GM23338 (cell line): ENCODE data around the gene PPY. TPM values are rescaled to one million over a fixed set of nuclear protein-coding genes. Genes with fewer than 3 reads are reported as not detected.

Experiments
- ATAC-seq: fragments of 200-7000 bp; cut with Tn5 transposase; 3 replicates; pipeline ENCODE4 v1.9.1; 2020
- DNase-seq: peaks from one replicate; pipeline ENCODE4 v3.0.0-alpha.2; 2015; ENCODE audit warnings: low spot score
- H2AFZ ChIP-seq: fragments of 200-600 bp; sonication (generic); 2 replicates; pipeline ENCODE4 v1.8.0; 2016; ENCODE audit warnings: antibody characterized with exemption, mild to moderate bottlenecking, moderate library complexity
- H3F3A ChIP-seq: fragments of 200-600 bp; sonication (generic); replicated peaks from 2 replicates; pipeline ENCODE4 v1.8.0; 2017; ENCODE audit warnings: antibody characterized with exemption, mixed run types, low read depth
- H3K27ac ChIP-seq: fragments of 200-600 bp; sonication (generic); 2 replicates; pipeline ENCODE4 v1.6.1; 2016; ENCODE audit warnings: low read depth
- H3K27me3 ChIP-seq: fragments of 200-600 bp; sonication (generic); 2 replicates; pipeline ENCODE4 v1.8.0; 2016; ENCODE audit warnings: mild to moderate bottlenecking, mixed run types, moderate library complexity; ENCODE audit not compliant: insufficient read depth
- H3K36me3 ChIP-seq: fragments of 200-600 bp; sonication (generic); 2 replicates; pipeline ENCODE4 v1.8.0; 2016; ENCODE audit warnings: mild to moderate bottlenecking; ENCODE audit not compliant: insufficient read depth
- H3K4me1 ChIP-seq: fragments of 200-600 bp; sonication (generic); 2 replicates; pipeline ENCODE4 v1.8.0; 2016; ENCODE audit warnings: mild to moderate bottlenecking, moderate library complexity; ENCODE audit not compliant: insufficient read depth
- H3K4me2 ChIP-seq: fragments of 200-600 bp; sonication (generic); 2 replicates; pipeline ENCODE4 v1.7.1; 2017; ENCODE audit warnings: mixed run types
- H3K4me3 ChIP-seq: fragments of 200-600 bp; sonication (generic); 2 replicates; pipeline ENCODE4 v1.6.1; 2016; ENCODE audit warnings: mixed run types
- H3K79me2 ChIP-seq: fragments of 200-600 bp; sonication (generic); replicated peaks from 2 replicates; pipeline ENCODE4 v1.8.0; 2017; ENCODE audit warnings: mild to moderate bottlenecking; ENCODE audit not compliant: insufficient read depth
- H3K9me2 ChIP-seq: fragments of 200-600 bp; sonication (generic); 2 replicates; pipeline ENCODE4 v1.8.0; 2017; ENCODE audit not compliant: insufficient read depth
- H4K20me1 ChIP-seq: fragments of 200-600 bp; sonication (generic); replicated peaks from 2 replicates; pipeline ENCODE4 v1.8.0; 2017; ENCODE audit warnings: mild to moderate bottlenecking; ENCODE audit not compliant: insufficient read depth
- H3K27ac Mint-ChIP-seq: 2 replicates; pipeline ENCODE4 v1.8.0; 2020; ENCODE audit warnings: inconsistent platforms, mild to moderate bottlenecking, moderate library complexity, mixed read lengths
- H3K27me3 Mint-ChIP-seq: 3 replicates; pipeline ENCODE4 v1.8.0; 2022; ENCODE audit warnings: low read depth, mild to moderate bottlenecking, moderate library complexity, mixed read lengths, inconsistent platforms; ENCODE audit not compliant: insufficient read depth, poor library complexity
- H3K36me3 Mint-ChIP-seq: 3 replicates; pipeline ENCODE4 v1.8.0; 2021; ENCODE audit warnings: low read depth, mild to moderate bottlenecking, inconsistent platforms, moderate library complexity, mixed read lengths
- H3K4me1 Mint-ChIP-seq: 3 replicates; pipeline ENCODE4 v1.8.0; 2020; ENCODE audit warnings: mild to moderate bottlenecking, inconsistent platforms, mixed read lengths
- H3K4me3 Mint-ChIP-seq: 3 replicates; pipeline ENCODE4 v1.8.0; 2021; ENCODE audit warnings: moderate library complexity, mild to moderate bottlenecking, inconsistent platforms, mixed read lengths
- H3K9me3 Mint-ChIP-seq: 3 replicates; pipeline ENCODE4 v1.8.0; 2020; ENCODE audit warnings: moderate library complexity, mild to moderate bottlenecking, inconsistent platforms, mixed read lengths
- CREB1 ChIP-seq: fragments of 250-450 bp; sonication (Bioruptor Pico); IDR thresholded peaks from 2 replicates; pipeline ENCODE4 v1.5.0; 2020; ENCODE audit warnings: low read depth, mild to moderate bottlenecking, moderate library complexity
- EZH2 ChIP-seq: fragments of 200-600 bp; sonication (generic); IDR thresholded peaks from one replicate; pipeline ENCODE4 v1.8.0; 2017; ENCODE audit warnings: antibody characterized with exemption, mild to moderate bottlenecking, low read depth; ENCODE audit not compliant: unreplicated experiment
- EZH2phosphoT487 ChIP-seq: fragments of 200-600 bp; sonication (generic); IDR thresholded peaks from one replicate; pipeline ENCODE4 v1.8.1; 2018; ENCODE audit warnings: antibody characterized with exemption; ENCODE audit not compliant: unreplicated experiment
- NANOG ChIP-seq: IDR thresholded peaks from 2 replicates; pipeline ENCODE4 v1.6.1; 2016; ENCODE audit warnings: antibody characterized with exemption, borderline replicate concordance
- POLR2AphosphoS5 ChIP-seq: IDR thresholded peaks from 2 replicates; pipeline ENCODE4 v1.6.1; 2016; ENCODE audit warnings: antibody characterized with exemption, low read depth
- STAT1 ChIP-seq: IDR thresholded peaks from one replicate; pipeline ENCODE4 v1.6.1; 2016; ENCODE audit warnings: antibody characterized with exemption; ENCODE audit not compliant: unreplicated experiment
- ZNF114 ChIP-seq: fragments of 250-450 bp; sonication (Bioruptor Pico); IDR thresholded peaks from 2 replicates; pipeline ENCODE4 v1.5.0; 2020; ENCODE audit warnings: mild to moderate bottlenecking, moderate library complexity
- ZNF331 ChIP-seq: fragments of 250-450 bp; sonication (Bioruptor Pico); IDR thresholded peaks from 2 replicates; pipeline ENCODE4 v1.5.0; 2020; ENCODE audit warnings: low read depth, mild to moderate bottlenecking, moderate library complexity
- polyA plus RNA-seq: library from polyadenylated mRNA; unstranded; fragments of >200 nt; fragmentation: Nextera tagmentation; extraction: Ambion mirVana; gene quantifications from 2 replicates; pipeline ENCODE4 v1.2.1, GENCODE V29; 2016
- total RNA-seq: library from RNA; depleted of rRNA; stranded (reverse); fragments of >200 nt; shearing (Covaris generic); gene quantifications from 2 replicates; pipeline ENCODE4 v1.2.3, GENCODE V29; 2014
- TF ChIP-seq, protein P1 (sequence below): fragments of 250-450 bp; sonication (Bioruptor Pico); IDR thresholded peaks from 2 replicates; pipeline ENCODE4 v1.5.0; 2020; ENCODE audit warnings: mild to moderate bottlenecking, moderate library complexity
- TF ChIP-seq, protein P2 (sequence below), 2 experiments: fragments of 200-600 bp in 1 of 2; sonication (generic) in 1 of 2; conservative IDR thresholded peaks; 2 replicates each; pipeline versions ENCODE4 v1.5.1 to v1.6.1; 2016 to 2017; ENCODE audit warnings: antibody characterized with exemption in 2 of 2, low read depth in 2 of 2, mild to moderate bottlenecking in 2 of 2, moderate library complexity in 1 of 2

The PPY gene
- total and polyA plus RNA-seq, 2 experiments from 2014 or later: 0.94 TPM; not detected in 1

DNA sequence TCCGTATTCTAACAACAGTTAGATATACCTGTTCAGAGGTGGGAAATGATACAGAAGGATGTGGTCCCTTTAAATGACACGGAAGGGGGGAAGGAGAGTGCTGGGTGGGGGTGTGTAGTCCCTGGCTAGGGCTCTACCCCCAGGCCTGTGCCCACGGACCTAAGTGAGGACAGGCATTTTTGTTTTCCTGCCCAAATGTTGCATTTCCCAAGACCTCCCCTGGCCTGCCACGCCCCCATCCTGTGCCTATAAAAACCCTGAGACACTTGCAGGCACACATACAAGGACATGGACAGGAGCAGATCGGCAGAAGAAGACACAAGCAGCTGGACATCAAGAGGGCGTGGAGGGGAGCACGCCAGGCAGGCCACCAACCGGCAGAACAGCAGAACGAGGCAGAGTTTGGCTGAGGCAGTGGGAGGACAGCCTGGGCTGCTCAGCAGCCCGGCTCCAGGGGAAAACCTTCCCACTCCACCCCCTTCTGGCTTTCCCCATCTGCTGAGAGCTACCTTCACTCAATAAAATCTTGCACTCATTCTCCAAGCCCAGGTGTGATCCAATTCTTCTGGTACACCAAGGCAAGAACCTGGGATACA is 21.7 kb downstream of the PPY start:
- TF ChIP-seq, protein P1, sequence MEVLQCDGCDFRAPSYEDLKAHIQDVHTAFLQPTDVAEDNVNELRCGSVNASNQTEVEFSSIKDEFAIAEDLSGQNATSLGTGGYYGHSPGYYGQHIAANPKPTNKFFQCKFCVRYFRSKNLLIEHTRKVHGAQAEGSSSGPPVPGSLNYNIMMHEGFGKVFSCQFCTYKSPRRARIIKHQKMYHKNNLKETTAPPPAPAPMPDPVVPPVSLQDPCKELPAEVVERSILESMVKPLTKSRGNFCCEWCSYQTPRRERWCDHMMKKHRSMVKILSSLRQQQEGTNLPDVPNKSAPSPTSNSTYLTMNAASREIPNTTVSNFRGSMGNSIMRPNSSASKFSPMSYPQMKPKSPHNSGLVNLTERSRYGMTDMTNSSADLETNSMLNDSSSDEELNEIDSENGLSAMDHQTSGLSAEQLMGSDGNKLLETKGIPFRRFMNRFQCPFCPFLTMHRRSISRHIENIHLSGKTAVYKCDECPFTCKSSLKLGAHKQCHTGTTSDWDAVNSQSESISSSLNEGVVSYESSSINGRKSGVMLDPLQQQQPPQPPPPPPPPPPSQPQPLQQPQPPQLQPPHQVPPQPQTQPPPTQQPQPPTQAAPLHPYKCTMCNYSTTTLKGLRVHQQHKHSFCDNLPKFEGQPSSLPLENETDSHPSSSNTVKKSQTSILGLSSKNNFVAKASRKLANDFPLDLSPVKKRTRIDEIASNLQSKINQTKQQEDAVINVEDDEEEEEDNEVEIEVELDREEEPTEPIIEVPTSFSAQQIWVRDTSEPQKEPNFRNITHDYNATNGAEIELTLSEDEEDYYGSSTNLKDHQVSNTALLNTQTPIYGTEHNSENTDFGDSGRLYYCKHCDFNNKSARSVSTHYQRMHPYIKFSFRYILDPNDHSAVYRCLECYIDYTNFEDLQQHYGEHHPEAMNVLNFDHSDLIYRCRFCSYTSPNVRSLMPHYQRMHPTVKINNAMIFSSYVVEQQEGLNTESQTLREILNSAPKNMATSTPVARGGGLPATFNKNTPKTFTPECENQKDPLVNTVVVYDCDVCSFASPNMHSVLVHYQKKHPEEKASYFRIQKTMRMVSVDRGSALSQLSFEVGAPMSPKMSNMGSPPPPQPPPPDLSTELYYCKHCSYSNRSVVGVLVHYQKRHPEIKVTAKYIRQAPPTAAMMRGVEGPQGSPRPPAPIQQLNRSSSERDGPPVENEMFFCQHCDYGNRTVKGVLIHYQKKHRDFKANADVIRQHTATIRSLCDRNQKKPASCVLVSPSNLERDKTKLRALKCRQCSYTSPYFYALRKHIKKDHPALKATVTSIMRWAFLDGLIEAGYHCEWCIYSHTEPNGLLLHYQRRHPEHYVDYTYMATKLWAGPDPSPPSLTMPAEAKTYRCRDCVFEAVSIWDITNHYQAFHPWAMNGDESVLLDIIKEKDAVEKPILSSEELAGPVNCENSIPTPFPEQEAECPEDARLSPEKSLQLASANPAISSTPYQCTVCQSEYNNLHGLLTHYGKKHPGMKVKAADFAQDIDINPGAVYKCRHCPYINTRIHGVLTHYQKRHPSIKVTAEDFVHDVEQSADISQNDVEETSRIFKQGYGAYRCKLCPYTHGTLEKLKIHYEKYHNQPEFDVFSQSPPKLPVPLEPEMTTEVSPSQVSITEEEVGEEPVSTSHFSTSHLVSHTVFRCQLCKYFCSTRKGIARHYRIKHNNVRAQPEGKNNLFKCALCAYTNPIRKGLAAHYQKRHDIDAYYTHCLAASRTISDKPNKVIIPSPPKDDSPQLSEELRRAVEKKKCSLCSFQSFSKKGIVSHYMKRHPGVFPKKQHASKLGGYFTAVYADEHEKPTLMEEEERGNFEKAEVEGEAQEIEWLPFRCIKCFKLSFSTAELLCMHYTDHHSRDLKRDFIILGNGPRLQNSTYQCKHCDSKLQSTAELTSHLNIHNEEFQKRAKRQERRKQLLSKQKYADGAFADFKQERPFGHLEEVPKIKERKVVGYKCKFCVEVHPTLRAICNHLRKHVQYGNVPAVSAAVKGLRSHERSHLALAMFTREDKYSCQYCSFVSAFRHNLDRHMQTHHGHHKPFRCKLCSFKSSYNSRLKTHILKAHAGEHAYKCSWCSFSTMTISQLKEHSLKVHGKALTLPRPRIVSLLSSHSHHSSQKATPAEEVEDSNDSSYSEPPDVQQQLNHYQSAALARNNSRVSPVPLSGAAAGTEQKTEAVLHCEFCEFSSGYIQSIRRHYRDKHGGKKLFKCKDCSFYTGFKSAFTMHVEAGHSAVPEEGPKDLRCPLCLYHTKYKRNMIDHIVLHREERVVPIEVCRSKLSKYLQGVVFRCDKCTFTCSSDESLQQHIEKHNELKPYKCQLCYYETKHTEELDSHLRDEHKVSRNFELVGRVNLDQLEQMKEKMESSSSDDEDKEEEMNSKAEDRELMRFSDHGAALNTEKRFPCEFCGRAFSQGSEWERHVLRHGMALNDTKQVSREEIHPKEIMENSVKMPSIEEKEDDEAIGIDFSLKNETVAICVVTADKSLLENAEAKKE (CRISPR knock-in tag): no peak
- TF ChIP-seq EZH2 (no peak), ZNF114 (CRISPR knock-in tag) (no peak), STAT1 (no peak), CREB1 (CRISPR knock-in tag) (no peak), POLR2AphosphoS5 (no peak), EZH2phosphoT487 (no peak), ZNF331 (CRISPR knock-in tag) (no peak), NANOG (no peak)
- TF ChIP-seq, protein P2, sequence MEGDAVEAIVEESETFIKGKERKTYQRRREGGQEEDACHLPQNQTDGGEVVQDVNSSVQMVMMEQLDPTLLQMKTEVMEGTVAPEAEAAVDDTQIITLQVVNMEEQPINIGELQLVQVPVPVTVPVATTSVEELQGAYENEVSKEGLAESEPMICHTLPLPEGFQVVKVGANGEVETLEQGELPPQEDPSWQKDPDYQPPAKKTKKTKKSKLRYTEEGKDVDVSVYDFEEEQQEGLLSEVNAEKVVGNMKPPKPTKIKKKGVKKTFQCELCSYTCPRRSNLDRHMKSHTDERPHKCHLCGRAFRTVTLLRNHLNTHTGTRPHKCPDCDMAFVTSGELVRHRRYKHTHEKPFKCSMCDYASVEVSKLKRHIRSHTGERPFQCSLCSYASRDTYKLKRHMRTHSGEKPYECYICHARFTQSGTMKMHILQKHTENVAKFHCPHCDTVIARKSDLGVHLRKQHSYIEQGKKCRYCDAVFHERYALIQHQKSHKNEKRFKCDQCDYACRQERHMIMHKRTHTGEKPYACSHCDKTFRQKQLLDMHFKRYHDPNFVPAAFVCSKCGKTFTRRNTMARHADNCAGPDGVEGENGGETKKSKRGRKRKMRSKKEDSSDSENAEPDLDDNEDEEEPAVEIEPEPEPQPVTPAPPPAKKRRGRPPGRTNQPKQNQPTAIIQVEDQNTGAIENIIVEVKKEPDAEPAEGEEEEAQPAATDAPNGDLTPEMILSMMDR (conservative IDR thresholded peaks at IDR 0.05; ENCODE audit: low read depth in 2 of 2): no peak
- H3K79me2 ChIP-seq: no peaks in the 10 kb centered on the region
- no peaks in the 10 kb centered on the region for H3K36me3 ChIP-seq
- Mint-ChIP-seq H3K4me1 (peaks cover 18% of the 10 kb centered on the region), H3K27ac (no peak overlapping the region), H3K9me3 (peaks cover 6% of the 10 kb centered on the region; the same call in 2 of the 3 replicates), H3K36me3 (peaks cover 6% of the 10 kb centered on the region; the same call in 1 of the 3 replicates), H3K27me3 (peaks cover 37% of the 10 kb centered on the region), H3K4me3 (no peak overlapping the region)
- no peak overlapping the region for H3K27ac ChIP-seq
- no peak overlapping the region for H3K4me3 ChIP-seq
- H2AFZ ChIP-seq: no peak overlapping the region
- H3K4me1 ChIP-seq: peaks cover 7% of the 10 kb centered on the region; the same call in 1 of the 2 replicates
- no peaks in the 10 kb centered on the region for H3F3A ChIP-seq
- H3K4me2 ChIP-seq: no peak overlapping the region
- ATAC-seq (no peak), DNase-seq (no peak)
- no peaks in the 10 kb centered on the region for H4K20me1 ChIP-seq
- 0 out of 2 replicates have a peak, but pooled peaks cover 2% of the 10 kb centered on the region for H3K9me2 ChIP-seq
- peaks cover 37% of the 10 kb centered on the region for H3K27me3 ChIP-seq
